Subcutaneous preadipocyte (primary cell): ENCODE data around the gene COL9A3. TPM values are rescaled to one million over a fixed set of nuclear protein-coding genes. Genes with fewer than 3 reads are reported as not detected.

Experiments used
- small RNA-seq: library from RNA; depleted of rRNA; stranded (forward); fragments of <200 nt; gene quantifications from one replicate; pipeline ENCODE3, GENCODE V24; 2012
- total RNA-seq: library from RNA; depleted of rRNA; stranded (reverse); fragments of >200 nt; gene quantifications from 2 replicates; pipeline ENCODE4 v1.2.3, GENCODE V29; 2012

COL9A3 gene
- 0.73 and 0.98 TPM in 2 replicates for total RNA-seq

GRCh38 chr20:62816884-62817873, at the start of gene COL9A3:
Gene COL9A3, plus strand, starts transcription at chr20:62817050. Its CDS starts 15 bp downstream, at chr20:62817065.

DNA sequence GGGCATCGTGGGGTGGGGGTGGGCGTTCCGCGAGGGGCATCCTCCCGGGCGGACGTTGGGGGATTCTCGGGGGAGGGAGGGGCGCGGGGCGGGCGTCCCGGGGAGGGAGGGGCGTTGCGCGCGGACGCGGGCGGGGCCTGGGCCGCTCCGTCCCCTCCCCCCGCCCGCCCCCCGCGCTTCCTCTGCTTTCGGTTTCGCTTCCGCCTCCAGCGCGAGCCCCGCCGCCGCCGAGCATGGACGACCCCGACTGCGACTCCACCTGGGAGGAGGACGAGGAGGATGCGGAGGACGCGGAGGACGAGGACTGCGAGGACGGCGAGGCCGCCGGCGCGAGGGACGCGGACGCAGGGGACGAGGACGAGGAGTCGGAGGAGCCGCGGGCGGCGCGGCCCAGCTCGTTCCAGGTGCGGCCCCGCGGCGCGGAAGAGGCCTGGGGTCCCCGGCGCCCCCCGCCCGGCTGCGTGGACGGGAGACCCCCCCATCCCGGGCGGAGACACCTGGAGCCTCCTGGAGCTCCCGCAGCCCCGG, 12.2 kb upstream of the COL9A3 start, which contains the start of gene OGFR:
TSS of gene OGFR (plus strand) at position 209 of the 528 bp plus-strand sequence. CDS start at position 234, 25 bp downstream.

DNA sequence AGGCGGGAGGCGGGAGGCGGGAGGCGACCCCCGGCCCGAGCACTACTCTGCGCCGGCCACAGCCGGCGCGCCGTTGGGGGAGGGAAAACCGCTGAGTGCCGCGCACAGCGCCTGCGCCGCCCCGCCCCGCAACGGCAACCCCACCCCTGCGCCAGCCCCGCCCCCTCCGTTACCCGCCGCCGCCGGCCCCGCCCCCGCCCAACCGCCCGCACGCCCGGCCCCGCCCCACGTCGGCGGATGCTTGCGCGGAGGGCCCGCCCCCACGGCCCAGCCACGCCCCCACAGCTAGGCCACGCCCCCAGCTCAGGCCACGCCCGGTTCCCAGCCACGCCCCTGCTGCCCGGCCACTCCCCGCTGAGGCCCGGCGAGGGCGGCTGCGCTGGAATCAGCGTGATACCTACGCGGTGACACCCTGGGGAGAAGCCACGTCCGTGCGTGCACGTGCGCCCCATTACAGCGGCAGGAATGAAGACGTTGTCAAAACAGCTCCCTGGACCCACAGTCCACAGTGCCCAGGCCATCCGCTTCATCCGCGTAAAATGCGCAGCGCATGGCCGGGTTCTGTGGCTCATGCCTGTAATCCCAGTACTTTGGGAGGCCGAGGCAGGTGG, 45.0 kb downstream of the COL9A3 start, which contains the start of gene TCFL5:
TSS of gene TCFL5 (minus strand) at position 97 of the 611 bp plus-strand sequence. CDS start 152 bp downstream, outside the sequence.

Small RNA genes within 50 kb of the gene (small RNA-seq; reads per million reads assigned to genes)
- gene DPH3P1 = not detected

Other genes with a start within 250 kb of the COL9A3 start
- 0.73 and 7.2 TPM in 2 replicates for gene SLCO4A1, start 174.5 kb upstream of the COL9A3 start, total RNA-seq
- 0.37 and 13.1 TPM in 2 replicates for gene NTSR1, start 108.2 kb upstream of the COL9A3 start, total RNA-seq
- 14.7 and 23.9 TPM in 2 replicates for gene MRGBP, start 20.6 kb upstream of the COL9A3 start, total RNA-seq
- 34.2 and 42.2 TPM in 2 replicates for gene OGFR, start 12.2 kb upstream of the COL9A3 start, total RNA-seq
- gene TCFL5, start 44.8 kb downstream of the COL9A3 start, total RNA-seq = 15.4 and 18.4 TPM in 2 replicates
- 29.8 and 47.1 TPM in 2 replicates for gene DIDO1, start 109.5 kb downstream of the COL9A3 start, total RNA-seq
- gene GID8, start 121.1 kb downstream of the COL9A3 start, total RNA-seq = 29.5 and 29.8 TPM in 2 replicates
- gene SLC17A9, start 135.7 kb downstream of the COL9A3 start, total RNA-seq = 8.5 and 13.3 TPM in 2 replicates
- not detected in 2 replicates for gene BHLHE23, start 189.9 kb downstream of the COL9A3 start, total RNA-seq